B cell (primary cell): ENCODE measurements around the gene TBC1D1.

Source experiments
- EZH2 ChIP-seq: IDR thresholded peaks from 2 replicates; pipeline ENCODE4 v1.6.1; 2012; ENCODE audit warnings: borderline replicate concordance, low read depth, mild to moderate bottlenecking, moderate library complexity, low read length; ENCODE audit not compliant: insufficient read depth, poor library complexity, severe bottlenecking
- TF ChIP-seq, protein P1 (sequence below): fragments of 200-600 bp; IDR thresholded peaks from one replicate; pipeline ENCODE4 v1.8.0; 2022; ENCODE audit warnings: antibody characterized with exemption, mild to moderate bottlenecking

DNA sequence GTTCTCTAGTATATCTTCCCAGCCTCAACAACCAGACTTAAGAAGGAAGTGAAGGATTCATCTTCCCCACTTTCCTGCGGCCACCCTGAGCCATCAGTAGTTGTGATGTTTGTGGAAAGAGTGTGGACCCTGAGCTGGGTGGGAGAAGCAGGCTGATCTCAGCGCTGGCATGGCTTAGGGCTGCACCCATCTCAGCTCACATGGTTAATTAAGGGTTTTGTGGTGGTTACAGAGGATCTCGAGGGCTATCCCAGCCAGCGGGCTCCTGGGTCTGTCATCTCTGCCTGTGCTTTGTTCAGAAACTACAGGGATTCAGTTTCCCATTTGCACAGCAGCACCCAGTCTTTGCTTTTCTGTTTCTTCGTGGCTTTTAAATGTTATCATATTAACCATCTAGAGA lies 232.7 kb downstream of the TBC1D1 start:
- TF ChIP-seq, protein P1, sequence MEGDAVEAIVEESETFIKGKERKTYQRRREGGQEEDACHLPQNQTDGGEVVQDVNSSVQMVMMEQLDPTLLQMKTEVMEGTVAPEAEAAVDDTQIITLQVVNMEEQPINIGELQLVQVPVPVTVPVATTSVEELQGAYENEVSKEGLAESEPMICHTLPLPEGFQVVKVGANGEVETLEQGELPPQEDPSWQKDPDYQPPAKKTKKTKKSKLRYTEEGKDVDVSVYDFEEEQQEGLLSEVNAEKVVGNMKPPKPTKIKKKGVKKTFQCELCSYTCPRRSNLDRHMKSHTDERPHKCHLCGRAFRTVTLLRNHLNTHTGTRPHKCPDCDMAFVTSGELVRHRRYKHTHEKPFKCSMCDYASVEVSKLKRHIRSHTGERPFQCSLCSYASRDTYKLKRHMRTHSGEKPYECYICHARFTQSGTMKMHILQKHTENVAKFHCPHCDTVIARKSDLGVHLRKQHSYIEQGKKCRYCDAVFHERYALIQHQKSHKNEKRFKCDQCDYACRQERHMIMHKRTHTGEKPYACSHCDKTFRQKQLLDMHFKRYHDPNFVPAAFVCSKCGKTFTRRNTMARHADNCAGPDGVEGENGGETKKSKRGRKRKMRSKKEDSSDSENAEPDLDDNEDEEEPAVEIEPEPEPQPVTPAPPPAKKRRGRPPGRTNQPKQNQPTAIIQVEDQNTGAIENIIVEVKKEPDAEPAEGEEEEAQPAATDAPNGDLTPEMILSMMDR: no peak
- no peak for TF ChIP-seq EZH2
